Muscle of arm (tissue), 12 donors: ENCODE results near the gene HERC5. TPM values are rescaled to one million over a fixed set of nuclear protein-coding genes. Genes with fewer than 3 reads are reported as not detected.
"Not testable (repeated sequence)": the region's sequence is repeated elsewhere in the genome, so short reads cannot be mapped to it uniquely, and the experiment has no call there.

Experiments used
- DNase-seq: peaks from one replicate; pipeline ENCODE4 v3.0.0-alpha.2; 2013
- polyA plus RNA-seq, 12 donors: library from polyadenylated mRNA; unstranded; fragments of 120-200 nt; gene quantifications; one replicate each; pipeline ENCODE4 v1.2.1, GENCODE V29; 2013; ENCODE audit not compliant: insufficient read length in 12 of 12

Gene HERC5
- polyA plus RNA-seq, 12 donors: 1.6 to 4.7 (median 3.2) TPM; not detected in 1

DNA sequence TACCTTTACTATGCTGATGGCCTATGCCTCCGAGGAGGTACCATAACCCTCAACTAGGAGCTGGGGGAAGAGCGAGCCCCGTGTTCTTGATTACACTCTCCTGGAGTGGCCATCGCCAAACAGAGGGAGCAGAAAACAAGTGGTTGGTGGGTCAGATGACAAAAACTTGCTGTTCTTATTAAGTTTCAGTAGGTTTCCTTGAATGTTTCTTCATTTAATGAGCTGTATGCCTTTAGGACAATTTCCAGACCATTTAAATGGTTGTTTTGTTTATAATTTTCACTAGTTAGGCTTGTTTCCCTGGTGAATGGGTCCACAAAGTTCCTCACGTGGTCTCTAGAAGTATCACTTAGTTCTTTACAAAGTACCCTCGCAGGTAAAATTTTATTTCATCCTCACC is 62.0 kb downstream of the HERC5 start:
- no peak for DNase-seq

DNA sequence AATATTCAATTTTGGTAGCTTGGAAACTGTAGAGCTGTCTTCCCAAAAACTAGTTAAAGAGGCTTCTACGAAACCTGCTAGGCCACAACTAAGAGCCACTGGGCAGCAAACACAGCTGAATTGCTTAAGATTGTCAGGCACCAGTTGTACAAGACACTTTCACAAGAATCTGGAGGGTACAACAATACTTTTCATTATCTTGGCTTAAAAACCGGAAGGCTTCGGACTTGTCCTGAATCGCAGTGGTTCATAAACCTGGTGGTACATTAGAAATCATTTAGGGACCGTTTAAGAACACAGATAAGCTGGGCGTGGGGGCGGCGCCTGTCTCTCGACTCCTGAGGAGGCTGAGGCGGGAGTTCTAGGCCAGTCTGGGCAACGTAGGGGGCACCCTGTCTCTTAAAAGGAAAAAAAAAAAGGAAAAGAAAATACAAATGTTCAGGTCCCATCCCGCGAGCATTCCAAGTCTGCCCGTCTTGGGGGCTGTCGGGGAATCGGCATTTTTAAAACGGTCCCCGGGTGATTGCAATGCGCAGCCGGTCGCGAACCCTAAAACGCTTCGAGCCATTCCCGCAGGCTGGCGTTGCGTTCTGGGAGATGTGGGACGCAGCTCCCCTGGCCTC is 65.9 kb downstream of the HERC5 start:
- peak; percentile 38 for DNase-seq

- peak; percentile 92 for DNase-seq
Observed at GRCh38 chr4:88523325-88524129, 66.6 kb downstream of the HERC5 start, which contains the start of gene PYURF. Gene PYURF (minus strand): TSS chr4:88523776. CDS start chr4:88523700, 76 bp downstream.

- DNase-seq: no peak
Observed at GRCh38 chr4:88524171-88524570, 67.3 kb downstream of the HERC5 start.

- DNase-seq: no peak
Observed at GRCh38 chr4:88526221-88526815, 69.4 kb downstream of the HERC5 start.

DNA sequence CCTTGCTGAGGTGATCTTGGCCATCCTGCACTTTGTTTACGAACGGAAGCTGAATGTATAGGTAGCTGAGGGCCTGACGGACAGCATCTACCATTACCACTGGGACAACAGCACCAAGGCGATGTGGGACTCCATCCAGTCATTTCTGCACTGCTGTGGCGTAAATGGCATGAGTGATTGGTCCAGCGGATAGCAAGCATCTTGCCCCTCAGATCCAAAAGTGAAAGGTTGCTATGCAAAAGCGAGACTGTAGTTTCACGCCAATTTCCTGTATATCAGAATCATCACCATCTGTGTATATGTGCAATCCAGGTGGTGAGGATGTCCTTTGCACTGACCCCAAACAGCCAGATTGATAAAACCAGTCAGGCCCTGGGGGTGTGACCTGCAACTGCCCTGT is 70.9 kb downstream of the HERC5 start:
- DNase-seq: no peak

GRCh38 chr4:88528861-88529260 is 71.9 kb downstream of the HERC5 start:
- no peak for DNase-seq

DNA sequence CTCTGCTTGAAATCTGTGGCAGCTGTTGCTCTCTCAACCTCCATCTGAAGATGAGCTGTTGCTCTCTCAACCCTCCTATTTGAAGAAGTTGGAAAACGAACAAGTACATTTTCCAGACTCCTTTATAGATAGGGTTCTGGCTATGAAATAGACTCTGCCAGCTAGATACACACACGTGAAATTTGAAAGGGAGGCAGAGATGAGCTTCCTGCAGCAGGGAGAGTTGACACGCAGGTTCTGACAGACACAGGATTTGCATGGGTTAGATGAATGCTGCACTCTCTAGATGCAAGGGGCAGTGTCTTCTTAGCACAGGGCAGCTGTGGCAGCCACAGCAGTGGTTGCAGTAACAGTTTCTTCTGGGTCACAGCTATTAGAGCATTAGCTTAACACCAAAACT is 74.6 kb downstream of the HERC5 start:
- no peak for DNase-seq

GRCh38 chr4:88533088-88533790 is 76.3 kb downstream of the HERC5 start:
- DNase-seq: no peak

DNA sequence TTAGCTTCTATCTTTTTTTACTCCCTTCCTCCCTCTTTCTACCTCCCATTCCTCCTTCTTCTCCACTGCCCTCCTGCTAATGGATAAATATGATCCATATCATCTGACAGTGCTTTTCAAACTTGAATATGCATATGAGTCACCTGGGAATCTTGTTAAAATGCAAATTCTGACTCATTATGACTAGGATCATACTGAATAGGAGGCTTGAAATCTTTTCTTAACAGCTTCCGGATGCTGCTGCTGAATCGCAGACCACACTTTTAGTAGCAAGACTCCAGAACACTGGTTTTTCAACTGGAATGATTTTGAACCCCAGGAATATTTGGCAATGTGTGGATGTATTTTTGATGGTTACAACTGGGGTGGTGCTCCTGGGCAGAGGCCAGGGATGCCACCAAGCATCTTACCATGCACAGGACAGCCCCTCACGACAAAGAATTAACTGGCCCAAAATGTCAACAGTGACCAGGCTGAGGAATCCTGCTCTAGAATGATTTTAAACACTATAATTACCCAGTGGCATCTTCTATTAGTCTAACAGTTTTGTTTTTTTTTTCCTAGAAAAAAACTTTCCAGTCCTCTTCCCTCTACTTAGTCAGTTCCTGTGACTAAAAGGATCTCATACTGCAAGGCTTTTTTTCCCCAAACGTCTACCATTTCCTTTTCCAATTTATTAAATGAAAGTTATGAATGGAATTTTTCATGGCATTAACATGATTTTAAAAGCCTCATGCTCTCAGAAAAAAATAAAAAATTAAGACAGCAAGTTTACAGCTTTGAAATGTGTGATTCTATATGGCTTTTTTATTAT is 77.2 kb downstream of the HERC5 start:
- no peak for DNase-seq

GRCh38 chr4:88535090-88535755 is 78.3 kb downstream of the HERC5 start:
- no peak for DNase-seq

GRCh38 chr4:88537709-88538108 is 80.8 kb downstream of the HERC5 start:
- DNase-seq: no peak

GRCh38 chr4:88539322-88540068 is 82.6 kb downstream of the HERC5 start:
- DNase-seq: not testable (repeated sequence)

DNA sequence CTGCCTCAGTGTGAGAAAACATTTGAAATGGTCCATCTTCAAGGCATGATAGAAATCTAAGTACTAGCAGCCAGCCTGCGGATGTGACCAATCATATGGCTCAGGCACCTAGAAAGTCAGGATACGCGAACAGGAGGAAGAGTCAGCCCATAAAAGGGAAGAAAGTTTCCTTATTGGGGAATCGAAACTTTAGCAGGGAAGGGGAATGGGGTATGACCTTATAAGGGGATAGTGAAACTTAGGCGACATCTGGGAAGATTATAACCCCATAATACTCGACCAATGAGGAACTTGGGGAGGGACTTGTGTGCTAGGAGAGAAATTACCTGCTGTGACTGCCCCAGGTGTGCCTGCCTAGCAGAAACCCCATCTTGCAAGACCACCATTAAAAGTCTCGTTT is 92.9 kb downstream of the HERC5 start:
- no peak for DNase-seq

Other genes starting within 250 kb of the HERC5 start
- gene PPM1K, start 172.6 kb upstream of the HERC5 start, polyA plus RNA-seq: 10 to 100 TPM; 13.1 to 64.0 (median 19.1) TPM
- gene HERC6, start 78.3 kb upstream of the HERC5 start, polyA plus RNA-seq: 1 to 10 TPM in 8 of 12 donors, under 1 TPM in 2, not detected in 2; 0.84 to 3.5 (median 1.5) TPM
- gene PYURF, start 66.7 kb downstream of the HERC5 start, polyA plus RNA-seq: 100 to 1,000 TPM in 1 of 12 donors, 10 to 100 TPM in 10, not detected in 1; 52.8 to 113 (median 67.7) TPM
- 10 to 100 TPM in 10 of 12 donors, 1 to 10 TPM in 1, not detected in 1; 5.7 to 24.3 (median 17.3) TPM for gene HERC3, start 135.4 kb downstream of the HERC5 start, polyA plus RNA-seq
- gene NAP1L5, start 240.7 kb downstream of the HERC5 start, polyA plus RNA-seq: 10 to 100 TPM in 2 of 12 donors, 1 to 10 TPM in 9, not detected in 1; 7.1 to 12.2 (median 9.0) TPM